DND-41 (cell line): ENCODE results near the gene CTNS.
A peak's percentile ranks its signal among the peaks of the same experiment; 100 is the strongest.

Source experiments
- ATAC-seq: fragments of 200-7000 bp; cut with Tn5 transposase; 3 replicates; pipeline ENCODE4 v1.9.1; 2021; ENCODE audit warnings: low read depth; ENCODE audit not compliant: insufficient read depth
- DNase-seq: peaks from one replicate; pipeline ENCODE4 v3.0.0-alpha.2; 2020
- H2AFZ ChIP-seq: 2 replicates; pipeline ENCODE4 v1.6.0; 2012; ENCODE audit warnings: low read depth, low read length
- H3K27ac ChIP-seq: 2 replicates; pipeline ENCODE4 v1.5.1; 2012; ENCODE audit warnings: low read length, inconsistent platforms
- H3K27me3 ChIP-seq: fragments of 200-600 bp; sonication (generic); 2 replicates; pipeline ENCODE4 v1.6.0; 2012; ENCODE audit warnings: low read length, mild to moderate bottlenecking, inconsistent platforms; ENCODE audit not compliant: insufficient read depth, poor library complexity
- H3K36me3 ChIP-seq: 2 replicates; pipeline ENCODE4 v1.5.1; 2012; ENCODE audit warnings: low read length, inconsistent platforms; ENCODE audit not compliant: insufficient read depth
- H3K4me1 ChIP-seq: 2 replicates; pipeline ENCODE4 v1.5.1; 2012; ENCODE audit warnings: mild to moderate bottlenecking, low read length; ENCODE audit not compliant: insufficient read depth
- H3K4me2 ChIP-seq: 2 replicates; pipeline ENCODE4 v1.6.0; 2012; ENCODE audit warnings: mild to moderate bottlenecking, moderate library complexity, low read length, inconsistent platforms; ENCODE audit not compliant: insufficient read depth
- H3K4me3 ChIP-seq, 2 experiments: fragments of 200-600 bp in 1 of 2; shearing (Covaris generic) in 1 of 2; 2 replicates each; pipeline ENCODE4 v1.5.1; 2012 to 2016; ENCODE audit warnings: inconsistent platforms in 2 of 2, low read length in 2 of 2, mild to moderate bottlenecking in 2 of 2, low read depth in 1 of 2, moderate library complexity in 1 of 2
- H3K79me2 ChIP-seq: 2 replicates; pipeline ENCODE4 v1.6.0; 2012; ENCODE audit warnings: low read length, inconsistent platforms; ENCODE audit not compliant: insufficient read depth
- H3K9ac ChIP-seq: 2 replicates; pipeline ENCODE4 v1.6.0; 2012; ENCODE audit warnings: low read depth, mild to moderate bottlenecking, inconsistent platforms, low read length, moderate library complexity
- H3K9me3 ChIP-seq: 2 replicates; pipeline ENCODE4 v1.5.1; 2012; ENCODE audit warnings: low read length, moderate library complexity, mild to moderate bottlenecking, inconsistent platforms; ENCODE audit not compliant: insufficient read depth, severe bottlenecking
- H4K20me1 ChIP-seq: 2 replicates; pipeline ENCODE4 v1.6.0; 2012; ENCODE audit warnings: low read length; ENCODE audit not compliant: insufficient read depth
- EZH2 ChIP-seq: IDR thresholded peaks from 3 replicates; pipeline ENCODE4 v1.6.1; 2012; ENCODE audit warnings: borderline replicate concordance, low read depth, mild to moderate bottlenecking, moderate library complexity, low read length, inconsistent platforms; ENCODE audit not compliant: severe bottlenecking
- TF ChIP-seq, protein P1 (sequence below): IDR thresholded peaks from 2 replicates; pipeline ENCODE4 v1.5.1; 2012; ENCODE audit warnings: borderline replicate concordance, low read length, moderate library complexity, mild to moderate bottlenecking; ENCODE audit not compliant: poor library complexity, severe bottlenecking; ENCODE audit errors: extremely low read depth

CTNS gene

DNA sequence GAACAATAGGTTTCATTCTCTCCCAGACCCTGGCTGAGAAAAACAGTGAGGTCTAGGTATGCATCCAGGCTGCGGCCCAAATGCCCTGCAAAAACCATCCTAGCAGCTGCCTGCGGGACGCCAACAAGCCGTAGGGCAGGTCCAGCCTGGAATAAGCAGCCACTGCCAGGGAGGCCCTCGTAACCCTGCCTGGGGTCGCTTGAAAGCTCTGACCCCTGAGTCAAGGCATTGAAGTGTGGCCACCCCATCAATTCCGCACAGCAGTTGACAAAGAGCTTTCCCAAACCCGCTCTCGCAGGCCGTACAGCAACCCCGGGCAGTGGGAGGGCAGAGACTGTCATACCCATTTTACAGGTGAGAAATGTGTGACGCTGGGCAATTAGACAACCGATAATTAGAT is 38.5 kb upstream of the CTNS start:
- Histone ChIP-seq H3K36me3 (no peaks in the 10 kb centered on the region), H4K20me1 (no peaks in the 10 kb centered on the region), H3K27me3 (no peaks in the 10 kb centered on the region), H3K4me3 (no peak overlapping the region), H3K27ac (no peak overlapping the region), H3K9ac (no peak overlapping the region), H3K4me2 (no peak overlapping the region), H3K4me1 (no peaks in the 10 kb centered on the region), H3K9me3 (no peaks in the 10 kb centered on the region), H2AFZ (no peak overlapping the region), H3K79me2 (no peaks in the 10 kb centered on the region)
- DNase-seq (no peak), ATAC-seq (no peak)
- TF ChIP-seq EZH2, result no peak
- TF ChIP-seq, protein P1, sequence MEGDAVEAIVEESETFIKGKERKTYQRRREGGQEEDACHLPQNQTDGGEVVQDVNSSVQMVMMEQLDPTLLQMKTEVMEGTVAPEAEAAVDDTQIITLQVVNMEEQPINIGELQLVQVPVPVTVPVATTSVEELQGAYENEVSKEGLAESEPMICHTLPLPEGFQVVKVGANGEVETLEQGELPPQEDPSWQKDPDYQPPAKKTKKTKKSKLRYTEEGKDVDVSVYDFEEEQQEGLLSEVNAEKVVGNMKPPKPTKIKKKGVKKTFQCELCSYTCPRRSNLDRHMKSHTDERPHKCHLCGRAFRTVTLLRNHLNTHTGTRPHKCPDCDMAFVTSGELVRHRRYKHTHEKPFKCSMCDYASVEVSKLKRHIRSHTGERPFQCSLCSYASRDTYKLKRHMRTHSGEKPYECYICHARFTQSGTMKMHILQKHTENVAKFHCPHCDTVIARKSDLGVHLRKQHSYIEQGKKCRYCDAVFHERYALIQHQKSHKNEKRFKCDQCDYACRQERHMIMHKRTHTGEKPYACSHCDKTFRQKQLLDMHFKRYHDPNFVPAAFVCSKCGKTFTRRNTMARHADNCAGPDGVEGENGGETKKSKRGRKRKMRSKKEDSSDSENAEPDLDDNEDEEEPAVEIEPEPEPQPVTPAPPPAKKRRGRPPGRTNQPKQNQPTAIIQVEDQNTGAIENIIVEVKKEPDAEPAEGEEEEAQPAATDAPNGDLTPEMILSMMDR, result no peak

DNA sequence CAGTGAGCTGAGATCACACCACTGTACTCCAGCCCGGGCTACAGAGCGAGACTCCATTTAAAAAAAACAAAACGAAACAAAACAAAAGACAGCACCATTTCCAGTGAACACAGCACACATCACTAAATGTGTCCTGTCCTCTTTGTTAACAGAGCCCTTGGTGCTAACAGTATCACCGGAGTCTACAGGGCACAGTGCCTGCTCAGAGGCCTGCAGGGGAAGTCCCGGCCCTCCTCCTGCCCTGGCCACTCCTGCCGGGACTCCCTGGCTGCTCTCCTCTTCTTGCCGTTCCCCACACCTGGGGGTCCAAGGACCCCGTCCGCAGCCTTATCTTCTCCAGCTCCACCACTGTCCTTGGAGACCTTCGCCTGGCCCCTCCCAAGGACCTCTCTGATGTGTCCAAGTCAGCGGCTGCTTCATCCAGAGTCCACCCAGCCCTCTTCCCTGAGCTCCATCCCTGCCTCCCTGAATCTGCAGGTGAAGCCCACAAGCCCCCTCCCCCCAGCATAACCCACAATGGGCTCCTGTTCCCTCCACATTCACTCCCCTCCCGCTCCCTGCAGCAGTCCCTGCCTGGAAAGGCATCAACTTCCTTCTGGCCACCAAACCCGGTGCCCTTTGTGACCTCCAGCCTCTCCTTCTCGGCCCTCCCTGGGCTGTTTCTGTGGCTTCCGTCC is 35.9 kb upstream of the CTNS start:
- Histone ChIP-seq H3K27me3 (no peaks in the 10 kb centered on the region), H3K9ac (no peak overlapping the region)
- no peak for DNase-seq

DNA sequence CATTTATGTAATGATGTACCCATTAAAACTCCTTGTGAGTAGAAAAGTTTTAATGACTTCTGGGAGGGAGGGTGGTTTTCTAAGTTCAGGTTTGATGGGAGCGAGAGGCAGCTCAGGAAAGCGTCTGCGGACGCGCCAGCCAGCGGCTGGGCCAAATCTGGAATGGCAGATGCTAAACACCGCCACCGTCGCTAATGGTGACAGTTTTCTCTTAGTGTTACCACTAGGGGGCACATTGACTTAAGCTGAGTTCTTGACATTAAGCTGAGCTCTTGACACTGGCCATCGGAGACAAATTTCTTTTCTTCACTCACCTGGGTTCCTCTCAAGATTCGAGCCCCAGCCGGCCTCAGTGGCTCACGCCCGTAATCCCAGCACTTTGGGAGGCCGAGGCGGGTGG is 34.1 kb upstream of the CTNS start:
- no peak overlapping the region for H3K4me3 ChIP-seq
- H3K27ac ChIP-seq, result no peak overlapping the region
- ATAC-seq, result no peak
- H3K36me3 ChIP-seq, result peaks cover 10% of the 10 kb centered on the region
- peak; percentile 20 for DNase-seq
- H3K9ac ChIP-seq, result no peak overlapping the region
- H2AFZ ChIP-seq, result no peak overlapping the region
- no peak overlapping the region for H3K4me2 ChIP-seq
- TF ChIP-seq, protein P1, result peak; percentile 62
- TF ChIP-seq EZH2, result no peak
- H3K9me3 ChIP-seq, result no peaks in the 10 kb centered on the region
- no peaks in the 10 kb centered on the region for H3K27me3 ChIP-seq
- no peaks in the 10 kb centered on the region for H3K4me1 ChIP-seq
- H4K20me1 ChIP-seq, result peaks cover 3% of the 10 kb centered on the region
- no peaks in the 10 kb centered on the region for H3K79me2 ChIP-seq

More for the DNA sequence above, 35.9 kb upstream of the CTNS start:
- Histone ChIP-seq H3K79me2 (no peaks in the 10 kb centered on the region), H4K20me1 (no peaks in the 10 kb centered on the region), H3K4me2 (no peak overlapping the region), H3K36me3 (no peaks in the 10 kb centered on the region), H3K4me3 (no peak overlapping the region), H3K27ac (no peak overlapping the region), H3K4me1 (no peaks in the 10 kb centered on the region), H3K9me3 (no peaks in the 10 kb centered on the region), H2AFZ (no peak overlapping the region)
- TF ChIP-seq, protein P1, result no peak
- no peak for TF ChIP-seq EZH2
- no peak for ATAC-seq
